GM21360 (cell line): ENCODE data around the gene C18orf63.
A peak's percentile ranks its signal among the peaks of the same experiment; 100 is the strongest.
"Not testable (repeated sequence)": the region's sequence is repeated elsewhere in the genome, so short reads cannot be mapped to it uniquely, and the experiment has no call there.

ENCODE experiments used
- ATAC-seq: cut with Tn5 transposase; IDR thresholded peaks from one replicate; pipeline ENCODE4 v1.9.1; 2021; ENCODE audit warnings: mild to moderate bottlenecking, moderate library complexity; ENCODE audit not compliant: unreplicated experiment

Gene C18orf63

DNA sequence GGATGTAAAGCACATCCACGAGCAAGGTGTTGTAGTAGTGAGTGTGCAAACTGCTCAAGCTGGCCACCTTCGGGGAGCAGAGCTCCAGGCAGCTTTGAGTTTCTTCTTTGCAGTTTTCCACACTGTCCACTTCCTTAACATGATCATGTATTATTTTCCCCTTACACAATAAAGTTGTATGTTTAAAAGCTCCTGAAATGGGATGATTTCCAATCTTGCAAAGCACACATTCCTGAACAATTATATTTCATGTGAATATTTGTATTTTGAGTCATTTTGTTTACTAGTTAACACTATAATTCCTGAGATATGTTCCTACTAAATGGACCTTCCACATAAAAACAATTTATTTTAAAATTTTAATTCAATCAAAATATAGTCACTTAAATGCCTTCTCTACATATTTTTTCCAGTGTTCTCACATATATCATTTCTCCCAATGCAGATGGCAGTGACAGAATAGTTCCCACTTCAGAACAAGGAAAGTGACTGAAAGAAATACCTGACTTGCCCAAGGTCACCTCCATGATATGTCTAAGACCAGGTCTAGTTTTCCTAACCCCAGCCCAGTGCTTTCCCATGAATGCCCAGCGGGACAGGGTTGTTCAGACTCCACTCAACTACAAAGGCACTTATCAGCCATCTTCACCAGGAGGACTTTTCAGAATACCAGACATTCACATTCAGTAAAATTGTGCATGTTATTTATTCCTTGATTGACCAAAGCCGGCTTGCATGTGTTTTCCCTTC lies 29.4 kb upstream of the C18orf63 start:
- no peak for ATAC-seq

DNA sequence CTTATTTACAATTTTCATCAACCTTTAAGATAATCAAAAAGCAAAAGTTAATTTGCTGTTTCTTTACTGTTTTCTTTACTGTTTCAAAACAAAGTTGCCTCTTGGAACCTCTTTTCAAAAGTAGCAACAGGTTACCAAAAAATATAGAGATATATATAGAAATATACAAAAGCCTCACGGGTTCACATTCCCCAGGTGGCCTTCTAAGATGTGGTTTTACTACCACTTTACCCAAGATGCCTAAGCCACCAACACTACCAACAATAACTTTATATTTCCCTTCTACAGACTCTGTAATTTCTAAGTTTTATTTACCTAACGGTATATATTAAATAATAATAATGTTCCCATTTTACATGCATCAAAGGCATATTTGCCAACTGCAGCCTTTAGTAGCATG lies 28.8 kb upstream of the C18orf63 start:
- no peak for ATAC-seq

DNA sequence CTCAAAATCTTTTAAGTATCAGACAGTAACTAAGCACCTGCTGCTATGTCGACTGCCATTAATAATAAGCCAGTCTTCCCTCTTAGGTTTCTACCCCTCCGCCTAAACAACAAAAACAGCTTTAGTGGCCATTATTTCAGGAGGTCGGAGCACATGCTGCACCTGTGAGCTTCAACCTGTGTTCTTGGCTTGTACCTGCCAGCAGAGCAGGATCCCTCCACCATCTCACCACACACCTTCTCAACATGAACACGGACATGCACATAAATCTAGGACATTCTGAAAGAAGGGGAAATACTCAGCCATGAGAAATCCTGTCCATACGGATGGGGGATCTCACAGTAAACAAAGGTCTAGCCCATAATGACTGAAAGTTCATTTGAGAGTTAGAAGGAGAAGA lies 27.6 kb upstream of the C18orf63 start:
- ATAC-seq, result no peak

DNA sequence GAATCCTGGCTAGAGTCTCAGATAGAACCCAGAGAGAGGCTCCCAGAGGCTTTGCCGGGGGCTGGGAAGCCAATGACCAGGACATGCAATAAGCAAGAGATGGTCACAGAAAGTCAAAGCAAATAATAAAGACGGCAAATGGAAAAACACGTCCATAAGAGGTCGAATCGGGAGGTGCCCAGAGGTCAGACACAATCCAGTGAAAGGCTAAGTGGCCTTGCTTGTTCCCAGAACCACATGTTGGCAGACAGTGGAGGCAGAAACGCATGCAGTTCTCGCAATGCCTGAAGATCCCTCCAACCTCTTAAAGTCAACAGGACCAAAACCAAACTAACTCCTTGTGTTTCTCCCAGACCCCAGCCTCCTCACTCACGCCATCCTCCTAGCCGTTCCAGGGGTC lies 26.9 kb upstream of the C18orf63 start:
- ATAC-seq, result no peak

DNA sequence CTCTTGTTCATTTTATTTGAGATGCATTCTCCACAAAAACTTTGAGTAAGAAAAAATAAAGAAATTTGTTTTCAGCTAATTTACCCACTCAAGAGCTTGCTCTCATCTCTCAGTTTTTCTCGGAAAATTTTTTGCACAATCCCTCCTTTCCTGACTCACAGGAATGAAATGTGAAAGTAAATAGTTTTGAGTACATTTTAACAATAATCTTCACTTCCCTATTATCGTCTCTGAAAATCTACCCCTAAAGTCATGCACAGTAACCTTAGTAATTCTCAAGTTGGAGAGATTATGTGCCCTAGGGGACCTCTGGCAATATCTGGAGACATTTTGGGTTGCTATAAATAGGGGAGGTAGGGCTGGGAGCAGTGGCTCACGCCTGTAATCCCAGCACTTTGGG lies 26.5 kb upstream of the C18orf63 start:
- ATAC-seq, result no peak

DNA sequence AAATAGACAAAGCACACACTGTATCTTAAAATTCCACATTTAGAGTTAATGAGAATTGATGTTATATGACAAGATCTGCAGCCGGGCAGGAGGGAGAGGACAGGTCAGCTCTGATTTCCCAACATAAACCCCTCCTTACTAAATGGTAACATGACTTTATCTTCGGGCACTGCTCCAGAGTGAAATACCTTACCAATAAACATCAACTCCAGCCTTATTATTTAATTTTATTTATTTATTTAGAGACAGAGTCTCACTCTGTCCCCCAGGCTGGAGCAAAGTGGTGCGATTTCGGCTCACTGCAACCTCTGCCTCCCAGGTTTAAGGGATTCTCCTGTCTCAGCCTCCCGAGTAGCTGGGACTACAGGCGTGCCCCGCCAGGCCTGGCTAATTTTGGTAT lies 25.6 kb upstream of the C18orf63 start:
- no peak for ATAC-seq

DNA sequence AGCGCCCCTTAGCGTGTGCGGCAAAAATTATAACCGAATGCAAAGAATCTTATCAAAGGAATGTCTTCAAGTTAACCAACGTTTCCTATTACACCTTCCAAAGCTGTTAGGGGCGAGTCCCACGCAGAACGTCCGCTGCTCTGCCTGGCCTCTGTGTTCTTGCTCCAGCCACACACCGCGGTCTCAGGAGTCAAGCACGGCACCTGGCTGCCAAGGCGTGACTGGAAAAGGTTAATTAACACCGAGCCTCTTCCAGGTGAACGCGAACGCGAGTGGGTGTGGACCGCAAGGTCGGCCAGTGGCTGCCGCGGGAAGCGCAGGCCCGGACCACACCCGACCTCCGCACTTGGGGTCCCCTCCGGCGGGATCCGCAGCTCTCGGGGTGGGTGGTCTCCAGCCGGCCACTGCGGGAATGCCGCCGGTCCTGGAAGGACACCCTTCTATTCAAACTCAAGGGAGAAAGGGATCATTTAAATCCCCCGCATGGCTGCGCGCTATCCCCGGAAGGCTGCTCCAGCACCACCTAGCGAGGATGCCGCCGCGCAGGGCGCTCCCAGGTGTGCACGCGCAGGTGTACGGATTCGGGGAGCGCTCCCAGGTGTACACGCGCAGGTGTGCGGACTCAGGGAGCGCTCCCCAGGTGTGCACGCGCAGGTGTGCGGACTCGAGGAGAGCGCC lies 24.7 kb upstream of the C18orf63 start:
- no peak for ATAC-seq

DNA sequence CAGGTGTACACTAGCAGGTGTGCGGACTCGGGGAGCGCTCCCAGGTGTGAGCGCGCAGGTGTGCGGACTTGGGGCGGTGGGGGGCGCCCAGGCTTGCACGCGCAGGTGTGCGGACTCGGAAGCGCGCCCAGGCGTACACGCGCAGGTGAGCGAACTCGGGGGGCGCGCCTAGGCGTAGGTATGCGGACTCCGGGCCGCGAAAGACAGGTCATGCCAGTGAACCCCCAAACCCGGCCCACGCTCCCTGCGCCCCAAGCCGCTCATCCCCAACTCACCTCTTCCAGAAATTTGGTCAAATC lies 24.2 kb upstream of the C18orf63 start:
- no peak for ATAC-seq

DNA sequence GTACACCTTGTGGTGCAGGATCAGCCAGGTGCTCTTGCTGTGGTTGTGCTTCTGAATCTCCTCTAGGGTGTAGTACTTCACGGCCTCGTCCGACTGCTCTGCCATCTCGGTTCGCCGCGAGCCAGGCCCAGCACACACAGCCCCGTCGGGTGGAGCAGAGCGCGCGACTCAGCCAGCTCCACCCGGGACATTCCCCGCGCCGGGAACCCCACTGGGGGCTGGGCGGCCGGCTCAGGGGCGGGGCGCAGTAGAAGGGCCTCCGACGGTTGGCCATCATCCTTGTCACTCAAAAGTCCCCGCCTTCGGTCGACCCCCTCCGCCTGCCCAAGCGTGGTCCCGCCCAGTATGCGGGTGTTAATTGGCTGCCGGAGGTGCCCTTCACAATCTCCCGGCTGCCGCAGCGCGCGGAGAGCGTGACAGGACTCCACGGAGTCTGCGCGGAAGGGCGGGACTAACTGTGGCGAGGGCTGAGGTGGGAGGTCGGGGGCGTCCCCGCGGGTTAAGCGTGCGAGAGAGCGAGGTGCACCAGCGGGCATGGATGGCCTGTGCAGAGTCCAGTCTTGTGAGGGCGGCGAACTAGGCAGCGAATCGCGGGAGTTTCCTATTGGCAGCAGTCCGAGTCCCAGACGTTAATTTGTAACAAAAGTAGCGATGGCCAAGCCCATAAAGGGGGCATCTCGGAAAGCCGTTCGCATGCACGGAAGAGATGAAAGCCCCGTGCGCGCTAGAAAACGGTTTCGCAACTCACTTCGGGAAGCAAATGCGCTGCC lies 23.7 kb upstream of the C18orf63 start, which contains the start of gene CYB5A:
CYB5A (minus strand) TSS at position 193 of the 770 bp plus-strand sequence; CDS start at position 105, 88 bp downstream.
- peak; percentile 100 for ATAC-seq

DNA sequence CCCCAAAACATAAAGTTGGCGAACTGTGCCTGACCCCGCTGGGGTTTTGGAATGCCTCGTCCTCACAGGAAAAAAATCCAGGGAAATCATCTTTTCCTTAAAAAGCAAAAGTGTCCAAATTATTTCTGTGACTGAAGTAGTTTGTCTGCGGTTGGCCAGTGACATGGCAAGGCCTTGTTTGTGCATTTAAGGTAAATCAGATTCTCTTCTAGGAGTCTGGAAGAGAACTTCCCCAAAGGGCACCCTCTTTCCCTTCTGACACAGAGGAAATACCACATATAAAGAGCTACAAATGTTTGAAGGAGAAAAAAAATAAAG lies 23.1 kb upstream of the C18orf63 start:
- ATAC-seq, result no peak

DNA sequence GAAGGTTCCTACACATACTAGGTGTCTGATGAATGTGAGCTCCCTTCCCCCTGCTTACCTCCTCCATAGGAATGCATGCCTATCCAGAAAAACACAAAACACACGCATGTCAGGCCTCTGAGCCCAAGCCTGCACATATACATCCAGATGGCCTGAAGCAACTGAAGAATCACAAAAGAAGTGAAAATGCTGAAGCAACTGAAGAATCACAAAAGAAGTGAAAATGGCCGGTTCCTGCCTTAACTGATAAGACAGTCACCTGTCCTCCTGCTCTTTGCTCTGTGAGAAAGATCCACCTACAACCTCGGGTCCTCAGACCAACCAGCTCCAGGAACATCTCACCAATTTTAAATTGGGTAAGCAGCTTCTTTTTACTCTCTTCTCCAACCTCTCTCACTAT lies 22.7 kb upstream of the C18orf63 start:
- ATAC-seq, result not testable (repeated sequence)

DNA sequence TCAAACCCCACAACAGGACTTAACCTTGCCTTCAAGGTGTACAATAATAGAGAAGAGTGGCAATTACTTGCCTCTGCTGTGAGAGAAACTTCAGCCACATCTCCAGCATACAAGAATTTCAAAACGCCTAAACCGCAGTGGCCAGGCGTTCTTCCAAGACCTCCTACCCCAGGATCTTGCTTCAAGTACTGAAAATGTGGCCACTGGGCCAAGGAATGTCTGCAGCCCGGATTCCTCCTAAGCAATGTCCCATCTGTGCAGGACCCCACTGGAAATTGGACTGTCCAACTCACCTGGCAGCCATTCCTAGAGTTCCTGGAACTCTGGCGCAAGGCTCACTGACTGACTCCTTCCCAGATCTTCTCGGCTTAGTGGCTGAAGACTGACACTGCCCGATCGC lies 21.1 kb upstream of the C18orf63 start:
- ATAC-seq, result no peak

DNA sequence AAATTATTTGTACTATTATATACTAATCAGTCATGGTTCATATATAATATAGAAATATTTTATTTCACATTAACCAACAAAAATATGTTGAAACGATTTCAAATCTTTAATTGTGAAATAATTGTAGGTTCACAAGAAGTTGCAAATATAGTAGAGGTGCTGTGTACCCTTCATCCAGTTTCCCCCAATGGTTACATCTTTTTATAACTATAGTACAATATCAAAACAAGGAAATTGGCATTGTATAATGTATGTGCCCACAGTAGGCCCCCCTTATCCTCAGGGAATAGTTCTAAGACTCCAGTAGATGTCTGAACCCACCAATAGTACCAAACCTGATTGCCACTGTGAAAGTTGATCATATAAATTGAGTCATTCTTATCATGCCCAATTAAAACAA lies 16.5 kb upstream of the C18orf63 start:
- ATAC-seq, result no peak

DNA sequence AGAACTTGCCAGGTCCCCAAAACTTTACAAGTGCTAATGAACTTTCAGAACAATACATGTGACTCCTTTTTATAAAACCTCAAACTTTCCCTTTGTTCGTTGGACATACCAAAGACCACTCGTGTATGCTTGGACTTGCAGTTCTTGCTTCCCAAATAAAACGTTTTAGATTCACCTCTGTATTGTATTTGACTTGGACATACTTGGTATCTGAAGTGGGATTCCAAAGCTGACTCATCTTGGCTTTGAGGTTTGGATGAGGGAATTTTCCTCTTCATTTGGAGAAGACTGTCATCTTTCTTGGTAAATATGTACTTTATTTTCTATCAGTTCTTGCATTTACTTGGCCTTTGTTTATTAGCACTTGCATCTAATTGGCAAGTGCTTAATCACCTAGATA lies 15.9 kb upstream of the C18orf63 start:
- ATAC-seq, result no peak

DNA sequence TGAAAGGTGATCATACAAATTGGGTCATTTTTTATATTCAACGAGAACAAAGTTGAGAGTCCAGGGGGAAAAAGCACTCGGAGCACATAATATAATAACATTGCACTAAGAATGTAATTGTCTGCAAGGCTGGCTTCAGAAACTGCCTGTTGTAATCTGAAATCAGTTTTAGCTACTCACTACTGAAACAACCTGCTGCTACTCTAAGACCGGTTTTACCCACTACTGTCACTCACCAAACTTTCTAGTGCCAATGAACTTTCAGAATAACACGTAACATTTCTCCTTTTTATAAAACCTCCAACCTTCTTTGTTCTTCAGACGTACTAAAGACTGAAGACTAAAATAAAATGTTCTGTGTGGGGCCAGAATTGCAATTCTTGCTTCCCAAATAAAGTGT lies 12.3 kb upstream of the C18orf63 start:
- ATAC-seq, result no peak

DNA sequence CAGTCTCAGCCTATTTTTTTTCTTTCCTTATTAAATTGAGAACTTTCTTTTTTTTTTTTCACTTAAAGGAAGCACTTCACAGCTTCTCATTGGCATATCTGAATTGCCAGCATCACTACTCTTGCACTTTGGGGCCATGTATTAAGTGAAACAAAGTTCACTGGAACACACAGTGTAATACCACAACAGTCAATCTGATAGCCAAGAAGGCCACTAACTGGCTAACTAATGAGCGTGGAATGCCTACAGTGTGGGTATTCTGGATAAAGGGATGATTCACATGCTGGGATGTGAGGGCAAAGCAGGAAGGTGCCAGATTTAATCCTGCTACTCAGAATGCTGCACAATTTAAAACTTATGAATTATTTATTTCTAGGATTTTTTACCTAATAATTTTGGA lies 11.7 kb upstream of the C18orf63 start:
- no peak for ATAC-seq

DNA sequence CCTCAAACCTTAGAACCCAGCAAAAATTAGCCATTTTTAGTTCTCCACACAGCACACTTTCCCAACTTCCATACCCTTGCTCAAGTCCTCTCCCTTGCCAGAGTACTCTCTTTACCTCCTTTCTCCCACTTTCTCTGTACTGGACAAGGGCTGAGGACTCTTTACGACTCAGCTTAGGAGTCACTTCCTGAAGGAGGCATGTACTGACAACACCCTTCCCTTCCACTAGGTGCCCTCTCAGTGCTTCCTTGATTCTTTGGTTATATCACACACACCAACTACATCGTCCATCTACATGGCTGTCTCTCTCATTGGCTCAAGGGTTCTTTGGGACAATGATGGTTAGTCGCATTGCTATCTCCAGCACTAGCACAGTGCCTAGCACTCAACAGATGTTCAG lies 5.2 kb upstream of the C18orf63 start:
- peak; percentile 79 for ATAC-seq

DNA sequence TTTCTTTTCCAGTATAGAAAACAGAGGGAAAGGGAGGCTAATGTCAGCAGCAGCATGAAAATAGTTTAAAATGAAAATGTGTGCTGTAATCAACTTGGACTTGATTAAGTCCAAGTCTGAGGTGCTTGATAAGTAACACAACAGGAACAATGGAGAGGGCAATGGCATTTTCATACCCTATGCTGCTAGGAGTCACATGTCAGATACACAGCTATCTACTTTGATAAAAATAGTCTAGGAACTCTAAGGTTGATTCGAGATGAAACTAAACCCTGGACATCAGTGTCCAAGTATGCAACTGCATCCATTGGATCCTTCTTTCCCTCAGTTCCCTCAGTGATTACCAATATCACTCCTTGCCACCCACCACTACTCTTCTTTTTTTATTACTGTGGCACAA lies 4.6 kb upstream of the C18orf63 start:
- no peak for ATAC-seq

DNA sequence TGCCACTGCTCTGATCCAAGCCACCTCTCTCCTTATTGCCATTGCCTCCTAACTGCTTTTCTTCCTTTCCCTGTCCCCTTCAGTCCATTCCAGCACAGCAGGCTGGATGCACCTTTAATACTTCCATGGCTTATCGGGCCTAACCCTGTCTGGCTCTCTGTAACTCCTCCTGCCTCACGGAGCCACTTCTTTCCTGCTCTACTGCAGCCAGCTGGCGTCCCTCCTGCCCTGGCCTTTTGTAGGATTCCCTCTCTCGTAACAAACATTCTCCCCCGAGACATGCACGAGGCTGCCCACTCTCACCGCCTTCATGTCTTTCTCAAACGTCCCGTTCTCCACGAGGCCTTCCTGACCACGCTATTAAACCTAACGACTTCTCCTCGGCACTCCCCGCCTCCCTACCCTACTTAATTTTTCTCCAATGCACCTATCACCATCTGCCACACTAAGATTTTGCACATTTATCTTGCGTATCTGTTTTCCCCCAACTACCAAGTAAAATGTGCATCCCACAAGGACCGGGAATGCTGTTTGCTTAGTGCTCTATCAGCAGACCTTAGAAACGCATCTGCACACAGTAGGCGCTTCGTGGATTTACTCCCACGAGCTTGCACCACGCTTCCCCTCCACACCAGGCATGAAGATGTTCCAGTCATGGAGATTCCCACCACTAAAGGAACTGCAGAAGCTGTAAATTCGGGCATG lies 728 bp upstream of the C18orf63 start:
- no peak for ATAC-seq

DNA sequence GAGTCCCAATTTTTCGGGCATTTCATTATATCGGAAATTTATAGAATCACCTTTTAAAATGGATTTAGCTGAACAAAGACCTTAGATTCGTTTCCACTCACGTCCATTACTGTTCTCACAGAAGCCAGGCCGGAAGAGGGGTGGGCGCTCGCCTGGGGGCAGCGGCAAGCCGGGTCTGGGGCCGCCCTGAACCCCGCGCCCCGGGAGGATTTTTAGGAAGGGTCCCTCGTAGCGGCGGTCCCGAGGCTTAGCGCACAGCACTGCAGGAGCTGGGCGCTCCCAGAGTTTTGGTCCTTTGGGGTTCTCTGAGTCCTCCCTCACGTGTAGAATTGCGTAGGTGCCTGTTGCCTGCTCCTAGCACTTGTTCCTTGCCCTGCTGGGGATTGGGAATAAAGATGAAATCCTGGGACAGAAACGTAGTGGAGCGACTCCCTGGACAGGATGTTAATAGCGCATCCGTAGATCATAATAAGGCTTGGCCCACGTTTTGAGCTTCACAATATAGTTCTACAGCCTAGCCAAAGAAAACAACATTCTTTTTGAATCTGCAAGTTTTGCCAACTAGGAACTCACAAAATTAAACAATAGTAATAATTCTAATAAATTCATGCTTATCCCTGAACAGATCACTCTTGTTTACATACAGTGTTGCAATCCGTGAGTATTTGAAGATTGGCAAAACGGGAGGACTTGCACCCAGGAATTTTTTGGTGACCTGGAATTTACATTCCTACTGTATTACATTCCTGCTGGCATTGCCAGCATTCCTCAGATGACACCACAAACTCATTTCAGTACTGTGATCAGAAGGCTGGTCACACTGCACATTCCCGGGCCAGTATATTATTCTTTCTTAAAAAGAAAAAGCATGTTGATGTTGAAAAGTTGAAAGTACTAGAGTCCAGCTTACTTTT lies 875 bp downstream of the C18orf63 start:
- no peak for ATAC-seq

DNA sequence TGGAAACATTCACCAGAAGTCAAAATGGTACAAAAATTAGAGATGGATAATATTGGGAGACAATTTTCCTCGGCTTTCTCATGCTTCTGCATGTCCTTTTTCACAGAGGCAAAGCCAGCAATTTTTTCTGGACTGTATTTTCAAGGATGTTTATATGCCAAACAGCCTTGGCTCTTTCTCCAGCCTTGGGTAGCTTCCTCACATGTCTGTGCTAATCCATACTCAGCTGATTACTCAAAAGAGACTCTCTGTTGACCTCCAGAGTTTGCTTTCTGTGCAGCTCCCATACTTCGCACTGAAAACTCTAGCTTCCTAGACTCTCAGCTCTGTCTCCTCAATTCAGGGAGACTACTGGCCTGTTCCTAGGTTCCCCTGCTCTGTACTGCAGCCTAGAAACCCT lies 10.6 kb downstream of the C18orf63 start:
- ATAC-seq, result no peak
